Kidney capillary endothelial cell (primary cell): ENCODE results near the gene PRDM8.
"Not testable (repeated sequence)": the region's sequence is repeated elsewhere in the genome, so short reads cannot be mapped to it uniquely, and the experiment has no call there.

Source experiments
- DNase-seq: peaks from one replicate; pipeline ENCODE4 v3.0.0-alpha.2; 2018; ENCODE audit warnings: low spot score

PRDM8 gene

DNA sequence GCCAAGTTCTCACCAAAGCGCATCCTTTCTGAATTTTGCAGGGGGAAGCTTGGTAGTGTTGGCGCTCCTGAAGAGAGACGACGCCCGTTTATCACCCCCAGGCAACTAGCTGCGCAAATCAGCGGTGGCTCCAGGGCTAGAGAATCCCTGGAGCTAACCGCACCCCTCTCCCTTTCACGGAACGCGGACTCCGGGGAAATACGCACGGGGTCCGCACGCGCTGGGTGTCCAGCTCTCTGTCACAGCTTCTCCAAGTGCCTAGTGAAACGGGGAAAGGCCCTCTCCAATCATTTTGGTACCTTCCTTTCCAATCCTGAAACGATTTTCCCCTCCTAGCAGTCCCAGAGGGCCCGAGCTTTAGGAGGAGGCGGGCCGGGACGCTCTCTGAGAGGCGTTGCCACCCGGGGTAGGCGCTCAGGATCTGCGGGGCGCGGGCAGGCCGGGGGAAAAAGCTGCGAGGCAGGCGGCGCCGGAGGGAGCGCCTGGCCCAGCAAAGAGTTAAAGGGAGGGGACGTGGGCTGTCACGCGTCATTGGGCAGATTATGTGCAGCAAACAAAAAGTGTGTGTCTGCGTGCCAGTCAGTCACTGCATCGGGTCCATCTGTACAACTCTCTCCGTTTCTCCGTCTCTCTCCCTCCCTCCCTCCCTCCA is at the start of gene PRDM8:
TSS of gene PRDM8 (plus strand) at position 582 of the 652 bp plus-strand sequence. CDS start 2,578 bp downstream, outside the sequence.
- DNase-seq, result no peak

DNA sequence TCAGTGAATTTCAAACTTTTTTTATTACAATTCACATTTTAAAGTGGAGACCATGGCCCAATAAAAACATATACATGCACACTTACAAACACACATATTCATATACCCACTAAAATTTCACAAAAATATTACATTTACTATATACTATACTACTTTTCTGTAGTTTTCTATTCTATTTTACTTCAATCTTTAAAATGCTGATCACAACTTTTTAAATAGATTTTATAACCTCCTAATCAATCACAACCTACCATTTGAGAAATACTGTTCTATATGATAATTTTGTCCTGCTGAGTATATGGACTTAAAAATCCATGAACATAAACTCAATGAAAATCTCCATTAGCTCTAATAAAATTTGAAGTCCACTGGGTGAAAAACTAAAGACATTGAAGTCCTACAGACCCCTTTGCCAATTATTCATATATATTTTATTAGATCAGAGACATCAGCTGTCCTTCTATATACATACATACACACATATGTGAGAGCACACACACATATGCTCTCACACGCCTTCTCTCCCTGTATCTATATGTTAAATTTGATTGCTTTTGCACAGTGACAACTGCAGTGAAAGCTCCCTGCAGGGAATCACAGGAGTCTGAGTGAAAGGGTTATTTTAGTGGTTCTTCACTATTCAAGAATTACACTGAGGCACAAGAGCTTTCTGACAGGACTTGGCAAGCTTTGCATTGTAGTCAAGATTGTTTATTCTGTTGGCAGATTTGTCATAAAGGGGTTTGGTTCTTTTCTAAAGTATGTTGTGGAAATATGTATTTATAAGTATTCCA is 46.7 kb upstream of the PRDM8 start:
- no peak for DNase-seq

DNA sequence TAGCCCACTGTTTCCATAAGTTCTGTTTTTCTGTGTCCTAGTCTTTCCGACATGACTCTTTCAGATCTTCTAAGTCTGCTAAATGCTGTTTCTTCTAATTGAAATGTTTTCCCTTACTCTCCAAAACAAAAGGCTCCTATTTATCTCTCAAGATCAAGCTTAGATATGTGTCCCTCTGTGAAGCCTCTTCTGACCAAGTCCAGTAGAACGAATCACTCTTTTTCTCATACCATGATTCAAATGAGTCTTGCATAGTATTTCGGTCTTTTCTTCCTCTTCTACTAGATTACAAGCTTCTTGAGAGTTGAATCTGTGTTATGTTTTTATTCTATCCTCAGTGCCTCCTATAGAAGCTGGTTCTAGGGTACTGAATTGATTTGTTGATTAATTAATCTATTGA is 45.3 kb upstream of the PRDM8 start:
- DNase-seq, result no peak

DNA sequence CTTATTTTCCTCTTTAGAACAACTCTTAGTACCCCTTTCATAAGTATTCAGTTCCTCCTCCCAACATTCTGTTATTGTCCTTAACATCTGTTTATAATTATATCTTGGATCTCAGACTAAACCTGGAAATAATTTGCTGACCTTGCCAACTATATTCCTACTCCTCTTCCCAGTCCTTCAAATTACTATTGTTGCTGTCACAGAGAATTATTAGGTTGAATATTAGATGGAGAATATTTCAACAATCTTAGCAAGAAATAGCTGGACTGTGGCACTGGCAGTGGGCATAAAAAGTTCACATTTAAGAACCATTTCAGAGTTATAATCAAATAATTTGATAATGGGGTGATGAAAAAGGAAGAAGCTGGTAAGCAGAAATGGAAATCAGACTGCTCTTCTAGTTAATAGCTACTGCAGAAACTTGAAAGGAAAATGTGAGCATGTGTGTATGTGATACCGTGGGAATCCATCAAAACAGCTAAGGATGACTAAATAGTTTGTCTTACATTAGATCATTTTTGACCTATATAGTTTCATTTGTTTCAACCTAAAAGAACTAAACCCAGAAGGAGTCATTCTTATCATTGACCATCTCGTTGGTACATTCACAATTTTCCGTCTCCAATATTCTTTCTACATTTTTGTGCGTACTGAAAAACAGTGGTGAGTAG is 43.3 kb upstream of the PRDM8 start:
- no peak for DNase-seq

DNA sequence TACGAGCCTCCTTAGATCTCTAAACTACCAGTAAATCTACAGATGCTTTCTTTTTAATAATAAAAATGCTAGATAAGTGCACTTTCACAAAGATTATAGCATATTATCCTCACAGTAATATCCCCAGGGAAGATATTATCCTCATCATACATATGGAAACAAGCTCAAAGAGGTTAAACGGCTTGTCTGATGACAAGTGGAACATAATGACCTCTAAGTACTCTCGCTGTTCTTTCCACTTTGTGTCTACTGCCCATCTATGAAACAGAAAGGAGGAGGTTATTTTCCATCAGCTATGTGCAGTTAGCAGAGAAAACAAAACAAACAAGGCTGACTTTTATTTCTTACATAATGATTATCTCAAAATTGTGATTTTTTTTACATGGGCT is 42.8 kb upstream of the PRDM8 start:
- DNase-seq, result no peak

DNA sequence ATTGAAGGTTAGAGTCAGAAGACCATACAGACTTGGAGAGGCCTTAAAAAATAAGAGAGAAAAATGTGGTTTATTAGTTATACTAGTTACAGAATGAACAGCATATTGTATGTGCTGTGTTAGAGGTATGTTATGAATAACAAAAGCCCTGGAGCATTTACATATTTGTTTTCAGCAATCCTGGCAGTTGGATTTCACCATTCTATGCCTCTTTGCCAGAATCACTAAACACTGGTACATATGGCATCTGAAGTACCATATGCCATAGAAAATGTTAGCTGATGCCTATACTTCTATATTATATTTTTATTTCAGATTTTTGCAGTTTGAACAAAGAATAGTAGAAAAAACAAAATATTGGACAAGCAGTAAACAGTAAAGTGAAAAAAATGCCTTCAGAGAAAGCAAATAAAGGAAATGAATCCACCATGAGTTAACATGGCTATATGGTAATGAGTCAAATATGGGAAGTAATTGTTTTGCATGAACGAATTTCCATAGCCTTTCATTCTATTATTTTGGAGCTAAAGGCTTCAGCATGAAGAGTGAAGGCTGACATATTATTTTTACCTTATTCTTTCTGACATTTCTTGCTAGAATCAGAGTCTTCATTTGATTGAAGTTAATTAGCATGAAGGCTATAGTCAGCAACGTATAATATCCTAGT is 41.9 kb upstream of the PRDM8 start:
- DNase-seq, result no peak

DNA sequence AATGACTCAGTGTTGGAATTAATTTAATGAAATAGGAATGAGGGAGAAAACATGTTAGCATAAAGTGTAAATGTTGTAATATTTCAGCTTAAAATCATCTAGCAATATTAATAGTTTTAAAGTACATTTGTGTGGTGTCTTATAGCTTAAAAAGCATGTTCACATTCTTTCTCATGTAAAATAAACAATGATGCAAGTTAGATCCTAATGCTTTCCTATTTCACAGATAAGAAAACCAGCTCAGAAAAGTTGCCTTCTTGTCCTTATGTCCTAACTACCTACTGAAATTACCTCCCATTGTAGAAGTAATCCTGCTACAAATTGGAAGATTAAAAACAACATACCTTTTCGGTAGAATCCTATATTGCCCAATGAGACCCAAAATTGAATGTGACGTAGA is 40.9 kb upstream of the PRDM8 start:
- no peak for DNase-seq

DNA sequence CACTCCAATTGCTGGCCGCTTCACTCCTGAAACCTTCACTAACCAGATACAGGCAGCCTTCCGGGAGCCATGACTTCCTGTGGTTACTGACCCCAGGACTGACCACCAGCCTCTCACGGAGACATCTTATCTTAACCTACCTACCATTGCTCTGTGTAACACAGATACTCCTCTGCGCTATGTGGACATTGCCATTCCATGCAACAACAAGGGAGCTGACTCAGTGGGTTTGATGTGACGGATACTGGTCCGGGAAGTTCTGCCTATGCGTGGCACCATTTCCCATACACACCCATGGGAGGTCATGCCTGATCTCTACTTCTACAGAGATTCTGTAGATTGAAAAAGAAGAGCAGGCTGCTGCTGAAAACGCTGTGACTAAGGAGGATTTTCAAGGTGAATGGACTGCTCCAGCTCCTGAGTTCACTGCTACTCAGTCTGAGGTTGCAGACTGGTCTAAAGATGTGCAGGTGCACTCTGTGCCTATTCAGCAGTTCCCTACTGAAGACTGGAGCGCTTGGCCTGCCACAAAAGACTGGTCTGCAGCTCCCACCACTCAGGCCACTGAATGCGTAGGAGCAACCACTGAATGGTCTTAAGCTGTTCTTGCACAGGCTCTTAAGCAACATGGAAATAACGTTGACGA is 35.8 kb upstream of the PRDM8 start:
- DNase-seq, result no peak

DNA sequence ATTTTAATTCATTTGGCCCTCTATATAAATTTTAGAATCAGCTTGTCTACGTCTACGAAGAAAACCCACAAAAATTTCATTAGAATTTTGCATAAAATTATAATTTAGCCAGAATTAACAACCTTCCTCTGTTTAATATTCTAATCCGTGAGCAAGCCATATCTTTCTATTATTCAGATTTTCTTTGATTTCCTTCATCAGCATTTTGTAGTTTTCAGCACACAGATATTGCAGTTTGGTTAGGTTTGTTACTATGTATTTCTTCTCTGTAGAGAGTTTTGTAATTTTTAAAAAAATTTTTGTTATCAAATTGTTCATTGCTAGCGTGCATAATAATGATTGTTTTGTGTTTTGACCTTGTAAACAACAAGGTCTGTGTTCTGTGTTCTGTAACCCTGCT is 34.9 kb upstream of the PRDM8 start:
- DNase-seq, result no peak

DNA sequence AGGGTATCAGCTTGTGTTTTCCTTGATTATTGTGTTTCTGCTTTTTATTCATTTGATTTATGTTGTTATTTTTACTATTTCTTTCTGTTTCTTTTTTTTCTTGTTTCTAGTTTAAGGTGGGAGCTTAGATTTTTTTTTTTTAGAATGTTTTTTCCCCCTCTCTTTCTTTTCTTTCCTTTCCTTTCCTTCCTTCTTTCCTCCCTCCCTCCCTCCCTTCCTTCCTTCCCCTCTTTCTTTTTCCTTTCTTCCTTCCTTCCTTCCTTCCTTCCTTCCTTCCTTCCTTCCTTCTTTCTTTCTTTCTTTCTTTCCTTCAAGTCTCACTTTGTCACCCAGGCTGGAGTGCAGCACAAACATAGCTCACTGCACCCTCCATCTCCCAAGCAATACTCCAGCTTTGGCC is 31.4 kb upstream of the PRDM8 start:
- no peak for DNase-seq

DNA sequence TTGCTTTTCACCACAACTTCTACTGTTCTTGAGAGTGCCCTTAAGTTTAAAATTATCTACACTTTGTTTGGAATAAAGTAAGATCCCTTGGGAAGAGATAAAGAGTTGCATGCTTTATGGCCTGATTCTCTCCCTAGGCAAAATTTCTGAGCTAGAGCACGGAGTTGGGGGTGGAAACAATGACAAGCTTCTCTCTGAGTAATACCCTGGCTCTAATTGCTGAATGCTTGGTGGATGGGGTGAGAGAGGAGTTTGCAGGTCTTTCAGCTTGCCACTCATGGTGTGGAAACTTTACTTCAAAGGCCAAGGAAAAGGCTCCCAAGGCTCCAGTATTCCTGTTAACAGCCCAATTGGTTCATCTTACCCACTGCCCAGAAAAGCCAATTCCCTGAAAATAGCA is 26.1 kb upstream of the PRDM8 start:
- DNase-seq, result no peak

DNA sequence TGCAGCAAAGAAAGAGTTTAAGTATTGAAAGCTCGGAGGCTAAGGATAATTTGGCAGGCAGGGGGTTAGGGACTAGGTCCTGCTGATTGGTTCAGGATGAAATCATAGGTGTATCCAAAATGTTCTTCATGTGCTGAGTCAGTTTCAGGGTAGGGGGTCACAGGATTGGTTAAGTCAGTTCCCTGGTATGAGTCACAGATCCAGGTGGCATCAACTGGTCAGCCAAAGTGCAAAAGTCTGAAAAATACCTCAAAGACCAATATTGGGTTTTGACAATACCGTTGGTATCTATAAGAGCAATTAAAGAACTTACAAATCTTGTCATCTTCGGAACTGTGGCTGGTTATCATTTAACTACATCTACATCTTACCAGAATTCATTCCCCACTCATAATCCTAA is 25.6 kb upstream of the PRDM8 start:
- no peak for DNase-seq

DNA sequence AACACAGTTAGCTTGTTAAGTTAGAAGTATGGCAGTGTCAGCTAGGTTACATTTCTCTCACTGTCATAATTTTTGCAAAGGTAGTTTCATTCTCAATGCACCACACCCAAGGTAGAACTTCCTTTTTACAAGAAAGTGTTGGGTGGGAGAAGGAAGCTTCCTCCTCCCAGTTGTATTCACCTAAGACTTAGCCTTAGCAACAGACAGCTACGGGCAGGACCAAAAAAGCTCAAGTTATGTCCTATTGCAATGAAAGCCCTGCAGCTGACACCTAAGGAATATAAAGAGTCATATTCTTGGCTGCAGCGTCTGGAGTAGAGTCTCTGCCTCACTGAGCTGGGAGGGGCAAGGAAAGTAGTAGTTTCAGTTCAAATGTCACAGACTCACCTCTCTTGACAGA is 25.1 kb upstream of the PRDM8 start:
- DNase-seq, result no peak

DNA sequence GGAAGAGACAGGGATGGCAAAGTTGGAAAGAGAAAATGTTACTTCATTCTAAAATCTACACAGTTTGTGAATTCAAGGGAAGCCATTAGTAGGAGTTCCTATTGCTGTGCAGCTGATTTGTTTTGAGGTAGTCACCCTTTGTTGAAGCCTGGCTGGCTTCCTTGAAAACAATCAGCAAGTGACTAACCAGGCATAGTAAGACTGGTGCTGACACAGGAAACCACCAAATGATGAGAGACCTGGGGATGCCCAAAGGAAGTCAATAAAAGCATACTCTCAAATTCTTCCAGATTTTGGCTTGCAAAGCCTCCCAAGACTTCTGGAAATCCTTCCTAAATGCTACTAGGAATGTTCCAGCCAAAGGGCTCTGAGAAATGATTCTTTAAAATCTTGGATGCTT is 23.9 kb upstream of the PRDM8 start:
- peak; percentile 78 for DNase-seq

DNA sequence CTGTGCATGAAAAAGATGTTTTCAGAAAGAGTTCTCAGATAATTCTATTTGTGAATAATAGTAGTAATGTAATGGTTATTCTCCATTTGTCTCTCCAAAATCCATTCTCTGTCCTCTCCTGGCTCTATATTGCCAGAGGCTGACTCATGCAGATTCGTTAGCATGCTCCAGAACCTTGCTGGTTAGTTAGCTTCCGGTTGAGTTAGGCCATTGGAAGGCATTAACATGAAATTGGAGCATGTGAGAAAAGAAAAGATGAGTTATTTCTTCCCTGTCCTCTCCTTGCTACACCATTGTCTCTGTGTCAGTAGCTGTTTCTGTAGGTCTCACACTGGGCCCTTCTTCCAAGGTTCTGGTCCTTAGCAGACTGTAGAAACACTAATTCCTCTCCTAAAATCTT is 23.5 kb upstream of the PRDM8 start:
- no peak for DNase-seq

DNA sequence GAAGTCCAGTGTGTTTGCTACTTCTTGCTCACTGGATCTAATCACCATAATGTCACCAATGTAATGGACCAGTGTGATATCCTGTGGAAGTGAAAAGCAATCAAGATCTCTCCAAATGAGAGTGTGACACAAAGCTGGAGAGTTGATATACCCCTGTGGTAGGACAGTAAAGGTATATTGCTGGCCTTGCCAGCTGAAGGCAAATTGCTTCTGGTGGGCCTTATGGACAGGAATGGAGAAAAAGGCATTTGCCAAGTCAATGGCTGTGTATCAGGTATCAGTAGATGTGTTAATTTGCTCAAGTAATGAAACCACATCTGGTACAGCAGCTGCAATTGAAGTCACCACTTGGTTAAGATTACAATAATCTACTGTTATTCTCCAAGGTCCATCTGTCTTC is 19.5 kb upstream of the PRDM8 start:
- DNase-seq, result not testable (repeated sequence)

DNA sequence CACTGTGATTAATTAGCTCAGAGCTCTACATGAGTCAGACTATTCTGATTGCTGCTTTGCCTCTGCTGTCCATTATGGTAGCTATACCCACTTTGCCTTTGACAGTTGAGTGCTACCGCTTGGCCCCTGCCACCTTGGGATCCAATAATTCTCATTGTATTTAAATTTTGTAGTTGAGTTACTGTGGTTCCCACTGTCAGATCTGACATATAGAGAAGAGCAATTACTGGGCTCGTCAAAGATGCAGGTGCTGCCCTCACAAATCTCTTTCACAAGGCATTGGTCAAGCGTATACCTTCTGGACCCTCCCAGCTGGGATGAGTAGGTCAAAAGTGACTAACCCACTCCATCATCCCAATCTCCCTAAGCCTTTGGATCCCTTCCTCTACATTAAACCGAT is 18.3 kb upstream of the PRDM8 start:
- DNase-seq, result no peak

DNA sequence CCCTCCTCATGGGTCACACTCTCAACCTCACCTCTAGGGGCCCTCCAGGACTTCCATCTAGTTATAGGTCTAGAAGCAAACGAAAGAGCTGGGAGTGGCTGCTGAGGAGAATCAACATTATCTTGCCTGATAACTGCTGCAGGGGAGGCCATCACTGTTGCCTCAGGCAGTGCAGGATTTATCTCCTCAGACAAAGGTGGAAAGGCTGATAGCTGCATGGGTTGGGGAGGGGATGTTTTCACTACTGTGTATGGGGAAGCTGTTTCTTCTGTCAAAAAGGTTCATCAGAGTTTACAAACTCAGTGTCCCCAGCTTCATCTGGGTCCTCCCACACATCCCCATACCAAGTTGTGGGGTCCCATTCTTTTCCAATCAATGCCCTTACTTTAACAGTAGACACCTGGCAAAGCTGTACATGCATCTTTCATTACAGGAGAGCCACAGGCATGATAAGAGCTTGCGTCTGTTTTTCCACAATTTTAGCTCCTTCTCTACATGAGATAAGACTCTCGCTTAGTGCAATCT is 17.6 kb upstream of the PRDM8 start:
- no peak for DNase-seq

DNA sequence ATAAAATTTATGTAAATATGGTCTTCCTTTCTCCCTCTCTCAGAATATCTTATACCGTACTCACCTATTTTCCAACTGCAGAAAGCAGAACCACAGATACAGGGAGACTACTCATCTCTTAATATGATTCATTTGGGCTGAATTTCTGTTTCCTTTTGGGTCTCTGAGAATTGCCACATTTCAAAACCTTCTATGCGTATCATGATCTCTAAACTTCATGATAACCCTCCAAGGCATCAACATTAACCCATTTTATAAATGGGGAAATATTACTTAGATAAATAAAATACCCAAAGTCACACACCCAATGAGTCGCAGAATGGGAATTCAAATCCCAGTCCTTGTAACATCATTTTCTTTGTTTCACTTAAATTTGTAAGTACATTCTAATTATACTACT is 16.6 kb upstream of the PRDM8 start:
- no peak for DNase-seq

DNA sequence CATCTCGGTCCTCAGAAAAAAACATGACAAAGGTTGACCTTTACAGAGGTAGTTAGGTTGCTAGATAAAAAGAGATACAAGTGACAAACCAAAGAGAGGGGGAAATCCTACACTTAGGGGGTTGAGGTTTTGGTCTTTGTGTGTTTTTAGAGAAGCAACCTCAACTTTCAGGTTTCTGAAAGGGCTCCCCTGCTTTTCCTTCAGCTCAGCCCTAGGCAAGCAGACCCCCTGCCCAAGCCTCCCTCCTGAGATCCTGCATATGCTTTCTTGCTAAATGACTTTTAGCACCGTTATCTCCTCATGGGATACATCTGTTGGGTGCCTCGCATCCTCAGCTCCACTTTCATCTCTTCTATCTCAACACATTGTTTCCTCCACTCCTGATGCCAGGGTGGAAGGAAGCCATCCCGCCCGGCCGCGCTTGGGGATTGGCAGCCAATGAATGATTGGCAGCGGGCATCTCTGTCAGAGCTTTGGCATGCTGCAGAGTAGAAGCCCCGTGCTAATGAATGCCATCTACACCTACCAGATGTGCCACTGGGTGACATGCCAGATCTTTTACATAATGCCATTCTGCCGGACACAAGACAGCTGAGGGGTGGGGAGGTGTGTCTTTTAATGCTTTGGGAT is 15.0 kb upstream of the PRDM8 start:
- no peak for DNase-seq

DNA sequence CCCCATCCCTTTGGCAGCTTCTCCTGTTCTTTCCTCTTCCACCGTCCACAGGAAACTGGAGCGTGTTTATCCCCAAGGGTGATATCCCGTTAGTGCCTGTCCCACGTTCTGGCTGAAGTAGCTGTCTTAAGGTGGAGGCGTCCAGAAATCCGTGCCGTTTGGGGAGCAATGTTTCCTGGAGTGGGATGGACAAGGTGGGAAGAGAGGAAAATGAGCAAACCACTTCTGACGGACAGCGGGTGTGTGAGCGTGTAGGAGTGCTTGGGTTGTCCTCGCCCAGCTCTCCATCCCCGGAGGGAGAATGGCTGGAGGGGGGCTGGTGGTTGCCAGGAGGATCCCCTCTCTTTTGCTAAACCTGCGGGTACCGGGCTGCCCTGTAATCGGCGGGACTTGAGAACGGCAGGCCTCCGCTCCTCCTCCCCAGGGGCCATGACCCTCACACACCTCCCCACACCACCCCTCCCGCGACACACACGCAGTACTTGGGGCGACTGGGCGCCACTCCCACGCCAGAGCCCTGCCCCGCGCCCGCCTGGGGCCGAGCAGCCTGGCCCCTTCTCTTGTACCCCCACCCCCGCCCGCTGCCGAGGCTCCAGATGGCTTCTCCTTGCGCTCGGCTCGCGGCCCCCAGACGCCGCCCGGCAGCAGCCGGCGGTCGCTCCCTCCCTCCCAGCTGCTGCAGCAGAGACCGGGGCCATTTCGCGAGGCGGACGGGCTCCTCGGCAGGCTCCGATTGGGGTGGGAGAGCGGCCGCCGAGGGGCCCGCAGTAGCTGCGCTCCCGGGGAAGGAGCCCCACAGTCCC is 13.9 kb upstream of the PRDM8 start:
- DNase-seq, result no peak
